Measurements from ENCODE around the gene AFDN.

Gene AFDN

GRCh38 chr6:167951781-167952511, 125.2 kb downstream of the AFDN start:
- H3K4me3 ChIP-seq (ENCODE audit: low read depth, low read length) = no peak overlapping the region
- no peak for TF ChIP-seq POLR2A (IDR thresholded peaks at IDR 0.05; ENCODE audit: extremely low read depth, insufficient read length)
- no peak for TF ChIP-seq CTCF (IDR thresholded peaks at IDR 0.05; ENCODE audit: low read depth, low read length)
- no peak for TF ChIP-seq MAX (IDR thresholded peaks at IDR 0.05; ENCODE audit: low read depth, low read length)
- TF ChIP-seq MYC (IDR thresholded peaks at IDR 0.05; ENCODE audit: low read depth, low read length) = no peak
- DNase-seq (ENCODE audit: low read depth) = no peak

- no peak for DNase-seq (ENCODE audit: low read depth)
- no peak overlapping the region for H3K4me3 ChIP-seq (ENCODE audit: low read depth, low read length)
- TF ChIP-seq MAX (IDR thresholded peaks at IDR 0.05; ENCODE audit: low read depth, low read length) = no peak
- no peak for TF ChIP-seq MYC (IDR thresholded peaks at IDR 0.05; ENCODE audit: low read depth, low read length)
- TF ChIP-seq POLR2A (IDR thresholded peaks at IDR 0.05; ENCODE audit: extremely low read depth, insufficient read length) = no peak
- TF ChIP-seq CTCF (IDR thresholded peaks at IDR 0.05; ENCODE audit: low read depth, low read length) = no peak
Measured at GRCh38 chr6:167952512-167952859, 125.8 kb downstream of the AFDN start.

GRCh38 chr6:167953551-167953950, 126.8 kb downstream of the AFDN start:
- TF ChIP-seq MAX (IDR thresholded peaks at IDR 0.05; ENCODE audit: low read depth, low read length) (no peak), MYC (IDR thresholded peaks at IDR 0.05; ENCODE audit: low read depth, low read length) (no peak), POLR2A (IDR thresholded peaks at IDR 0.05; ENCODE audit: extremely low read depth, insufficient read length) (no peak), CTCF (IDR thresholded peaks at IDR 0.05; ENCODE audit: low read depth, low read length) (no peak)
- DNase-seq (ENCODE audit: low read depth) = no peak
- H3K4me3 ChIP-seq (ENCODE audit: low read depth, low read length) = no peak overlapping the region

- no peak overlapping the region for H3K4me3 ChIP-seq (ENCODE audit: low read depth, low read length)
- TF ChIP-seq POLR2A (IDR thresholded peaks at IDR 0.05; ENCODE audit: extremely low read depth, insufficient read length) = no peak
- TF ChIP-seq MYC (IDR thresholded peaks at IDR 0.05; ENCODE audit: low read depth, low read length) = no peak
- no peak for DNase-seq (ENCODE audit: low read depth)
Measured at GRCh38 chr6:167954151-167954550, 127.4 kb downstream of the AFDN start.

GRCh38 chr6:167956491-167956890, 129.8 kb downstream of the AFDN start:
- H3K4me3 ChIP-seq (ENCODE audit: low read depth, low read length) = no peak overlapping the region
- DNase-seq (ENCODE audit: low read depth) = no peak
- TF ChIP-seq MYC (IDR thresholded peaks at IDR 0.05; ENCODE audit: low read depth, low read length) (no peak), MAX (IDR thresholded peaks at IDR 0.05; ENCODE audit: low read depth, low read length) (no peak), CTCF (IDR thresholded peaks at IDR 0.05; ENCODE audit: low read depth, low read length) (no peak), POLR2A (IDR thresholded peaks at IDR 0.05; ENCODE audit: extremely low read depth, insufficient read length) (no peak)

GRCh38 chr6:167956983-167957492, 130.3 kb downstream of the AFDN start:
- no peak overlapping the region for H3K4me3 ChIP-seq (ENCODE audit: low read depth, low read length)
- DNase-seq (ENCODE audit: low read depth) = no peak

More at GRCh38 chr6:167956983-167957492, 130.3 kb downstream of the AFDN start:
- TF ChIP-seq POLR2A (IDR thresholded peaks at IDR 0.05; ENCODE audit: extremely low read depth, insufficient read length) (no peak), MAX (IDR thresholded peaks at IDR 0.05; ENCODE audit: low read depth, low read length) (no peak), MYC (IDR thresholded peaks at IDR 0.05; ENCODE audit: low read depth, low read length) (no peak), CTCF (IDR thresholded peaks at IDR 0.05; ENCODE audit: low read depth, low read length) (no peak)
